NCI-H526 (cell line): ENCODE results near the gene ICE2.

Experiments used
- DNase-seq, 2 experiments: peaks; one replicate each; lab custom pipeline; 2025; lab: John Stamatoyannopoulos, UW

The ICE2 gene

DNA sequence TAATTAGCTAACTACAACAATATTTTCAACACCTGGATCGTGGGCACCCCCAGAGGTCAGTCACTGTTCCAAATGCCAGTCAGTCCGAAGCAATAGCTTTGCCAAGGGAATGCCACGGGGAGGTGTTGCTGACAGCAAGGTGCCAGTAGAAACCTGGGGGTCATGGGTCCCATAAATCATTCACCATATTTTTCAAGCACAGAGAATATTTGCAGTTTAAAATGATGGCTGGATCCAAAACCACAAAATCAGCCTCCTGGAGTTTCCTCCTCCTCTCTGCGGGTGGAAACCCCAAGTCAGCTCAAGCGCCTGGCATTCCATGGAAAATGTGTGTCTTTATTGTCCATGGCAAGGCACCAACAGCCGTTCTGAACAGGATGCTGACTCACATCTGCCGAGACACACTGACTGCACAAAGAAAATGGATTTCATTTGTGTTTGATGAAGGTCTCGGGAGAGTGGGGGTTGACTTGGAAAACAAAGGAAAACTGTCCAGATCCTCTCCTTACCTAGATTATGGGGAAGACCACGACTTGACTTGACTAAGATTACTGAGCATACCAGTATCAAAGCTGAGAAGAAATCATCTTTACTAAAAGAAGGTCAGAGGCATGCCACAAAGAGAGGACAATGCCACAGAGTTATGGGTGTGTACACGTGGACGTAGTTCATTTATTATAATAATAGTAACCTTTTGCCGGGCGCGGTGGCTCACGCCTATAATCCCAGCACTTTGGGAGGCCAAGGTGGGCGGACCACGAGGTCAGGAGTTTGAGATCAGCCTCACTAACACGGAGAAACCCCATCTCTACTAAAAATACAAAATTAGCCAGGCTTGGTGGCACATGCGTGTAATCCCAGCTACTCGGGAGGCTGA is 107.5 kb downstream of the ICE2 start:
- DNase-seq: no peak

DNA sequence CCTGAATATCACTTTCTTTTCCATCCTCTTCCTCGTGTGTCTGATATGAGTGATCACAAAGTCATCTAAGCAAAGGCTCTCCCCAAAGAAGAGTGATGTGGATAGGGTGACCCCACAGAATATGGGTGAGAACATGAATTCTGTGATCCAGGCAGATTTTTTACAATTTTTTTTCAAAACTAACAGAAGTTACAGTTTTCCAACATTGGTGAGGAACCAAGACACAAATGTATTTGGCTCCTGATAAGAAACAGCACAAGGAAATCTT is 108.1 kb downstream of the ICE2 start:
- no peak for DNase-seq

DNA sequence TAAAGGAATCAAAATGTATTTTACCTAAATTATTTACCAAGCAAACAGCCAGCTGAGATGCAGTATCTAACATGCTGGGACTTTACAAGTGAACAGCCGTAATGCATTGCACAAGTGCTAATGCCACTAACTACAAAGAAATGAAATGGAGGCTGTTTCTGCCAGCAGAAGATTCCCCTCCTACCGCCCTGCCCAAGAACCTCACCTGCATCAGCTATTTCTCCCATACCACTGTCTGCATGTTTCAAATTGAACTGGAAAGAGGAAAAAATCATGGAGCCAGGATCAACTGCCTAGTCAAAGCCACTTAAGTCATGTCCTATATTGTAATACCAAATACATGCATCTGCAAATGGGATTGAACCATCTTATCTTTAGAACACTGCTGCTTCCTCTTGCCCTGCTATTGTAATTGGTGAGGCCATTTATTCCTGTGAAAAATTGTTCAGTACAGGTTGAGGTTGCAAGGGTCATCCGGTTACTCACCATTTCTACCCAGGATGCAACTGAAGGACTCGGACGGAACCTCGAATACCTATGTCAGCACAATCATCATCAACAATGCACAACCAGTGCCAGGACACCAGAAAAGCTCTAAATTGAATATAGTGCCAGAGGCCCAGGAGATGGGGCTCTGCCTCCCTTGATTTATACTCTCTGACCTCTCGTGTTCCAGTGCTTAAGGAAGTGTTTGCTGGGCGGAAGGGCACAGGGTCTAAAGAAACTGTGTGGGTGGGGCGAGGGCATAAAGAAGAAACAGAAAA is 108.7 kb downstream of the ICE2 start:
- DNase-seq: no peak

DNA sequence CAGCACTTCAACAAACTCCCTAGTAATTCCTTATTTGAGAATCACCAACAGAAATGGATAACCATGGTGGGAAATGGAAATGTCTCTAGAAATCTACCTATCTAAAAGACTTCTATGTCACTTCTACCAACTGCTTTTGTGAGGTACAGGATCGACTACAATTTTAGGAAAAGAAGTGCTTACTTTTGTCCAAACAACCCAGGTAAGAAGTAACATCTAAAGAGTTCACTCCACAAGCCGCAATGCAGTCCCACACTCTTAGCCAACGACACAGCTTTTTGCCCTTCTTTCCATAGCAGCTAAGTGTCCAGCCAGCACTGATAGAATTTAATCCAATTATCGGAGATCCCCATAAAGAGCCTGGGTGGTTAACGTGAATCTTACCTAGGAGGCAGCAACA is 109.2 kb downstream of the ICE2 start:
- DNase-seq: no peak
